NK-92 (cell line): ENCODE measurements around the gene SF3B2.
"Not testable (repeated sequence)": the region's sequence is repeated elsewhere in the genome, so short reads cannot be mapped to it uniquely, and the experiment has no call there.

ENCODE experiments used
- DNase-seq: peaks from one replicate; lab custom pipeline; 2025; ENCODE audit not compliant: unreplicated experiment; lab: John Stamatoyannopoulos, UW

The SF3B2 gene

DNA sequence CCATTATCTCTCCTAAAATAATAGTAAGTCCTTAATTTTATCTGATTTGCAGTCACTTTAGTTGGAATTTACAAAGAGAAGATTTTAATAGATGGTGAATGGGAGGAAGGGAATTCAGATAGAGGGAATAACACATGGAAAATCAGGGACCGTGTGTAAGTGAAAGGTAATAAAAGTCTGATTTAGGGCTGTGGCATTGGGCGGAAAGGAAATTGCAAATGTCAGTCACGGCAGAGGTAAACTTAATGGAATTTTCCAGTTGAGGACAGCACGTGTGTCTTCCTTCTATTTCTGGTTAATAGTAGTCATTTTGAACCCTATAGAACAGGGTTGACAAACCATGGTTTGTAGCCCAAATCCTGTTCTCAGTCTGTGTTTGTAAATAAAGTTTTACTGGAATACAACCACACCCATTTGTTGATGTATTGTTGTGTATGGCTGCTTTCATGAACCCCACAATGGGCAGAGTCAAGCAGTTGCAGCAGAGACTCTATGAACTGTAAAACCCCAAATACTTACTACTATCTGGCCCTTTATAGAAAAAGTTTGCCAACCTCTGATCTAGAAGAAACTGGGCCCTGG, 52.0 kb downstream of the SF3B2 start:
- DNase-seq: no peak

DNA sequence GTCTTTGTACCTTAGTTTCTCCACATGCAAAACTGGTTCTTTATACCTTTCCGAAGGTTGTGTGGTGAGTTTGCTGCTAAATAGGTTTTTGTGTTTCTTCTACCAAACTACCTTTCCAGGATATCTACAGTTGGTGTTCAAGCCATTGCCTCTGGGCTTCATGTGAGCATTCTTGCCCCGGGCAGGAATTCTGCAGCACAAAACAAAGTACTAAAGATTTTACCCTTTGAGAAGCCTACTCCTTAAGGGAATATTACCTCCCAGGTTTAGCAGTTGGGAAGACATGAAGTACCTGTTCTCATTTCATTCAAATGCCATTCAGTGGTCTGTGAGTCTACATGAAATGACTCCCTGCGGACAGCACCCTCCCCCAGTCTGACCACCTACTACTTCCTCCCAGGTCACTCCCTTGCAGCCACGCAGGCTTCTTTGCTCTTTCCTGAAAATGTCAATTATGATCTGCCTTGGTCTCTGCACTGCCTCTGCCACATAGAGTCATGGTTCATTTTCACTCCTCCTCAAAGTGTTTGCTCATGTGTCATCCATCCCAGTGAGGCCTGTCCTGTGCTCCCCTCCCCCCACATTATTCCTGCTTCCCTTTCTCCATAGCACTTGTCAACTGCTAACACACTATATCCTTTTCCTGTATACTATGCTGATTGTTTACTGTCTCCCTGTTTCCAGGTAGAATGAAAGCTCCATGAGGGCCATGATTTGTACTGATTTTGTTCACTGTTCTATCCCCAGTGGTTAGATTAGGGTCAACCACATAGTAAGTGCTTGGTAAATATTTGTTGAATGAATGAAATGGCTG, 54.8 kb downstream of the SF3B2 start:
- no peak for DNase-seq

- DNase-seq: no peak
Measured at GRCh38 chr11:66107600-66108510, 55.7 kb downstream of the SF3B2 start.

DNA sequence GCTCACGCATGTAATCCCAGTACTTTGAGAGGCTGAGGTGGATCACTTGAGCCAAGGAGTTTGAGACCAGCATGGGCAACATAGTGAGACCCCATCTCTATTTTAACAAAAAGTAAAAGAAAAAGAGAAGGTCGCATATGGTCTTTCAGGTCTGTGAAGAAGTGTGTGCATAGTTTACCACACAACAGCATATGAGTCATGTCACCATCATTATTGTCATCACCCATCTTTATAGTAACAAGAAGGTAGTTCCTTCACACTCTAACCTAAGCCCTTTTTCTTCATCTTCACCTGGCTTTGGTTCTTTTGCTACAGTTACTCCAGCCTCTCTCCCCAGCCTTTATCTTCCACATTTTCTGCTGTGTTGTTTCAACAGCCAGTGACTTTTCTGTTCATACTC, 57.1 kb downstream of the SF3B2 start:
- no peak for DNase-seq

DNA sequence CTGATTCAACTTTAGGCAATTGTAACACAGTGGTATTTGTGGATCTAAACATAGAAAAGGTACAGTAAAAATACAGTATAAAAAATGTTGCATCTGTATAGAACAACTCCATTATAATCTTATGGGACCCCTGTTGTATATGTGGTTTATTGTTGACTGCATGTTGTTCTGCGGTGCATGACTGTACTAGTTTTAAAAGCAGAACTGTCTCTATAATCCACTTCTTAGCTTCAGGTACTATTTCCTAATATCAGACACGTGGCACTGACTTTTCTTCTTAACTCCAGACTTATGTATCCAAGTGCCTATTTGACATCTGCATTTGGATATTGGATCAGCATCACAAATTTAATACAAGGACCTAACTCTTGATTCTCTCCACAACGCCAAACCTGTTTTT, 59.0 kb downstream of the SF3B2 start:
- no peak for DNase-seq

- no peak for DNase-seq
Measured at GRCh38 chr11:66112041-66112491, 59.9 kb downstream of the SF3B2 start.

- DNase-seq: no peak
Measured at GRCh38 chr11:66112601-66113499, 60.7 kb downstream of the SF3B2 start.

GRCh38 chr11:66114957-66115356, 62.8 kb downstream of the SF3B2 start:
- not testable (repeated sequence) for DNase-seq

DNA sequence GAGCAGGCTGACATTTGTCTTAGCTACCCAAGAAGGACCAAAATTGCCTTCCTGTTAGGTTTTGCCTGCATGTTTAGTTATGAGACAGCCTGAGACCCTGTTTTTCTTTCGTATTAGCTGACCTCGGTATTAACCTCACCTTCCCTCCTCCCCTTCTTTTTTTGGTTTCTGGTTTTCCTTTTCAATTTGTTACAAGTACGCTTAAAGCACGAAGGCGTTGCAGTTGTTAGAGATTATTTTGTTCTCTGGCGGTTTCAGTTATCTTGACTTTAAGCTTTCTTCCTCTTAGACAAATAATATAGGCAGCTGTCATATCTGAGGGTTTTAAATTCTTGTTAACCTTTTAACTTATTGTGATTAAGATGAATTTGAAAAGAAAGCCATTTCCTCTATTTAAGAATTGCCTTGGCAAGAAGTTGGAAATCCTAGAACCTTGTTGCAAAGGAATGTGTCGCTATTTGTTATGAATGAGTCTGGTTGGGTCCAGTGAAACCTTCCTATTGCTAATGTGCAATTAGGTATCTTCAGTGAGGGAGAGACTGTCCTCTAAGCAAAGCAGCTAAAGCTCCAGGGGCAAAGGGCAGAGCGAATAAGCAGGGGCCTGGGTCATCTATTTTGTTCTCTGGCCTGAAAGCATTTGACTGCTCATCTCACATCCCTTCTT, 63.6 kb downstream of the SF3B2 start:
- no peak for DNase-seq

GRCh38 chr11:66116576-66117361, 64.6 kb downstream of the SF3B2 start:
- no peak for DNase-seq

GRCh38 chr11:66118847-66119246, 66.7 kb downstream of the SF3B2 start:
- DNase-seq: no peak
